ENCODE results near the gene ENTHD1.

ENTHD1 gene

GRCh38 chr22:39809772-39810557 lies 83.6 kb downstream of the ENTHD1 start:
- Histone ChIP-seq H3K4me3 (ENCODE audit: low read depth, low read length) (no peak overlapping the region), H3K27ac (ENCODE audit: extremely low read depth, low read depth, low read length) (no peak overlapping the region), H3K9me3 (ENCODE audit: control insufficient read depth, insufficient read depth, low read depth, low read length) (no peaks in the 10 kb centered on the region), H3K4me1 (ENCODE audit: control insufficient read depth, insufficient read depth, low read length) (no peaks in the 10 kb centered on the region), H3K36me3 (ENCODE audit: control insufficient read depth in 2 of 2, insufficient read depth in 1 of 2, low read length in 2 of 2) (no peaks in the 10 kb centered on the region)
- POLR2A ChIA-PET: interaction anchor here (0.8 kb wide), 1 partner anchor 16 kb away, joined by 3 read pairs; no protein-coding TSS in a partner anchor
- TF ChIP-seq ZNF140 (tag by site-specific recombination; IDR thresholded peaks at IDR 0.05): no peak
- TF ChIP-seq ZNF223 (tag by site-specific recombination; IDR thresholded peaks at IDR 0.05): no peak
- TF ChIP-seq ZNF426 (tag by site-specific recombination; IDR thresholded peaks at IDR 0.05): no peak
- TF ChIP-seq ZNF580 (tag by site-specific recombination; IDR thresholded peaks at IDR 0.05): no peak
- TF ChIP-seq ZIC2 (tag by site-specific recombination; IDR thresholded peaks at IDR 0.05): no peak
- TF ChIP-seq ZNF148 (tag by site-specific recombination; IDR thresholded peaks at IDR 0.05; ENCODE audit: borderline replicate concordance): no peak
- no peak for TF ChIP-seq MYNN (tag by site-specific recombination; IDR thresholded peaks at IDR 0.05; ENCODE audit: borderline replicate concordance)
- TF ChIP-seq KLF8 (tag by site-specific recombination; IDR thresholded peaks at IDR 0.05): no peak
- no peak for TF ChIP-seq ZNF335 (tag by site-specific recombination; conservative IDR thresholded peaks at IDR 0.05)
- no peak for TF ChIP-seq SCRT2 (tag by site-specific recombination; IDR thresholded peaks at IDR 0.05)
- TF ChIP-seq ZNF621 (tag by site-specific recombination; IDR thresholded peaks at IDR 0.05): no peak
- TF ChIP-seq ZNF324 (tag by site-specific recombination; IDR thresholded peaks at IDR 0.05): no peak
- no peak for TF ChIP-seq ZNF76 (tag by site-specific recombination; IDR thresholded peaks at IDR 0.05; ENCODE audit: borderline replicate concordance, low read depth)
- TF ChIP-seq EGR2 (tag by site-specific recombination; IDR thresholded peaks at IDR 0.05; ENCODE audit: low read depth): no peak
- TF ChIP-seq, protein P1, sequence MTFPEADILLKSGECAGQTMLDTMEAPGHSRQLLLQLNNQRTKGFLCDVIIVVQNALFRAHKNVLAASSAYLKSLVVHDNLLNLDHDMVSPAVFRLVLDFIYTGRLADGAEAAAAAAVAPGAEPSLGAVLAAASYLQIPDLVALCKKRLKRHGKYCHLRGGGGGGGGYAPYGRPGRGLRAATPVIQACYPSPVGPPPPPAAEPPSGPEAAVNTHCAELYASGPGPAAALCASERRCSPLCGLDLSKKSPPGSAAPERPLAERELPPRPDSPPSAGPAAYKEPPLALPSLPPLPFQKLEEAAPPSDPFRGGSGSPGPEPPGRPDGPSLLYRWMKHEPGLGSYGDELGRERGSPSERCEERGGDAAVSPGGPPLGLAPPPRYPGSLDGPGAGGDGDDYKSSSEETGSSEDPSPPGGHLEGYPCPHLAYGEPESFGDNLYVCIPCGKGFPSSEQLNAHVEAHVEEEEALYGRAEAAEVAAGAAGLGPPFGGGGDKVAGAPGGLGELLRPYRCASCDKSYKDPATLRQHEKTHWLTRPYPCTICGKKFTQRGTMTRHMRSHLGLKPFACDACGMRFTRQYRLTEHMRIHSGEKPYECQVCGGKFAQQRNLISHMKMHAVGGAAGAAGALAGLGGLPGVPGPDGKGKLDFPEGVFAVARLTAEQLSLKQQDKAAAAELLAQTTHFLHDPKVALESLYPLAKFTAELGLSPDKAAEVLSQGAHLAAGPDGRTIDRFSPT (tag by site-specific recombination; IDR thresholded peaks at IDR 0.05): no peak
- no peak for TF ChIP-seq ZNF600 (tag by site-specific recombination; IDR thresholded peaks at IDR 0.05)
- TF ChIP-seq PBX3 (CRISPR knock-in tag; IDR thresholded peaks at IDR 0.05): no peak
- TF ChIP-seq ZNF623 (tag by site-specific recombination; IDR thresholded peaks at IDR 0.05): no peak
- no peak for TF ChIP-seq ZNF518A (tag by site-specific recombination; conservative IDR thresholded peaks at IDR 0.05; ENCODE audit: low read depth)
- no peak for TF ChIP-seq IKZF3 (tag by site-specific recombination; IDR thresholded peaks at IDR 0.05)
- CTCF ChIA-PET: interaction anchor here (0.7 to 1.7 kb wide), 9 partner anchors 9 to 275 kb away, joined by 3 to 7 read pairs (median 4); no protein-coding TSS in a partner anchor
